HG02840 (cell line): ENCODE results near the gene CYP4F11.
"Not testable (repeated sequence)": the region's sequence is repeated elsewhere in the genome, so short reads cannot be mapped to it uniquely, and the experiment has no call there.

ENCODE experiments used
- ATAC-seq: cut with Tn5 transposase; IDR thresholded peaks from one replicate; pipeline ENCODE4 v1.9.1; 2021; ENCODE audit warnings: mild to moderate bottlenecking, moderate library complexity, moderate number of reproducible peaks; ENCODE audit not compliant: unreplicated experiment, low FRiP score

The CYP4F11 gene, protein sequence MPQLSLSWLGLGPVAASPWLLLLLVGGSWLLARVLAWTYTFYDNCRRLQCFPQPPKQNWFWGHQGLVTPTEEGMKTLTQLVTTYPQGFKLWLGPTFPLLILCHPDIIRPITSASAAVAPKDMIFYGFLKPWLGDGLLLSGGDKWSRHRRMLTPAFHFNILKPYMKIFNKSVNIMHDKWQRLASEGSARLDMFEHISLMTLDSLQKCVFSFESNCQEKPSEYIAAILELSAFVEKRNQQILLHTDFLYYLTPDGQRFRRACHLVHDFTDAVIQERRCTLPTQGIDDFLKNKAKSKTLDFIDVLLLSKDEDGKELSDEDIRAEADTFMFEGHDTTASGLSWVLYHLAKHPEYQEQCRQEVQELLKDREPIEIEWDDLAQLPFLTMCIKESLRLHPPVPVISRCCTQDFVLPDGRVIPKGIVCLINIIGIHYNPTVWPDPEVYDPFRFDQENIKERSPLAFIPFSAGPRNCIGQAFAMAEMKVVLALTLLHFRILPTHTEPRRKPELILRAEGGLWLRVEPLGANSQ

DNA sequence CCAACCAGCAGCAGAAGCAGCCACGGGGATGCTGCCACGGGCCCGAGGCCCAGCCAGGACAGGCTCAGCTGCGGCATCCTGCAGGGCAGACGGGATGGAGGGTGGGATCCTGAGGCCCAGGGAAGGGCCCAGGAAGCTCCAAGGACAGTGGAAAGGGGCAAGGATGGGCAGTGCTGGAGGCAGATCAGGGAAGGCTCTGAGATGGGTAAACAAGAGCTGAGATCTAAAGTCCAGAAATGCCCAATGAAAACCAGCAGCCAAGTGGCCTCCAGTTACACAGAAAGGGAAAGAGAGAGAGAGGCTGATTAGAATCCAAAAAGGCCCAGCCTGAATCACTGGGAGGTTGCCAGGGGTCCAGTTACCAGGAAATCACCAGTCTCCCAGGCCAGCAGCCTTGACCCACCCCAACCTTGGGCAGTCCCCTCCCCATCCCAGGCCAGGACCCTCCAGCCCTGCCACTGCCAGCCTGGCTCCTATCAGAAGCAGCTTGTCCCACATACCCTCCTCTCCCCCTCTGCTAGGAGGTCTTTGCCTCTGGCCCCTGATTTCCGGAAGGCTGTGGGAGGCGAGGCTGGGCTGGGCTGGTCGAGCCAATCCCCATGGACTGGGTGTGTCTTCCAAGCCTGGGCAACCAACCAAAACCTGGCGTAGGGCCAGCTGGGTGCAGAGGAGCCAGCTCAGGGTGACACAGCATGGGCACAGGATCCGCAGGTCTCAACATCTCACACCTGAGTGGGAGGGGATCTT is at the start of gene CYP4F11:
Gene CYP4F11 (minus strand): TSS at position 198 of the 747 bp plus-strand sequence. CDS start 121 bp downstream, at position 77.
- ATAC-seq: no peak

GRCh38 chr19:15979293-15979692 is 45.0 kb upstream of the CYP4F11 start:
- ATAC-seq: no peak

GRCh38 chr19:15977690-15978089 is 43.4 kb upstream of the CYP4F11 start:
- no peak for ATAC-seq

DNA sequence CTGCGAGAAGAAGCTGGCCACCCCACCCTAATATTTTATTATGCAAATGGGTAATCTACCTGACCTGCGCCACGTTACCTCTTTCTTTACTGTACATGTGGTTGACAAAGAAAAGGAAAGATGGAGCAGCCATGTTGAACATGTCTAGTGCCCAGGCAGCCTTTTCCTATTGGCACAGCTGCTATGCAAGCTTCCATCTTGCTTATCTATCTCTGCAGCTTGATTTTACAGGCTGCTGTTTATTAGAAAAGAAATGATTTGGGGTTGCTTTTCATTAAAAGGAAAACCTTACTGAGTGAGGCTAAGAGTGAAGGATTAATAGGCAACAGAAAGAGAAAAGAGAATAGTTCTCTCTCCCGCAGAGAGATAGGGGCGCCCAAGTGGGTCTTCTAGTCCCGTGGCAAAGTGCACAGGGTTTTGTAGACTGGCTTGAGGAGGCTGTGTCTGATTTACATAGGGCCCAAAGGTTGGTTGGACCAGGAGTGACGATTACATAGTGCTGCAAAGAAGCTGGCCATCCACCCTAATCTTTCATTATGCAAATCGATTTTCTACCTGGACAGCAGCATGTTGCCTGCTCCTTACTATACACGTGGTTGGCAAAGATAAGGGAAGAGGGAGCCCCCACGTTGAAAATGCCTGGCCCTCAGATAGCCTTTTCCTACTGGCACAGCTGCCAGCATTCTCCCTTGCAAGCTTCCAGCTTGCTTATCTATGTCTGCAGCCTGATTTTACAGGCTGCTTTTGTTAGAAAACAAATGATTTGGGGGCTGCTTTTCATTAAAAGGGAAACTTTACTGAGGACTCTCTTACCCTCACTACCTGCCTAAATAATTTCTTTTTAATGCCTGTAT is 42.7 kb upstream of the CYP4F11 start:
- ATAC-seq: no peak

DNA sequence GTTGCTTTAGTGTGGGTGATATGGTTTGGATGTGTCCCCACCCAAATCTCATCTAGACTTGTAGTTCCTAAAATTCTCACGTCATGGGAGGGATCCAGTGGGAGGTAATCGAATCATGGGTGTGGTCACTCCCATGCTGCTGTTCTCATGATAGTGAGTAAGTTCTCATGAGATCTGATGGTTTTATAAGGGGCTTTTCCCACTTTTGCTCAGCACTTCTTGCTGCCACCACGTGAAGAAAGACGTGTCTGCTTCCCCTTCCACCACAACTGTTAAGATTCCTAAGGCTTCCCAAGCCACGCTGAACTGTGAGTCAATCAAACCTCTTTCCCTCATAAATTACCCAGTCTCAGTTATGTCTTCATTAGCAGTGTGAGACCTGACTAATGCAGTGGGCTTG is 40.5 kb upstream of the CYP4F11 start:
- no peak for ATAC-seq

DNA sequence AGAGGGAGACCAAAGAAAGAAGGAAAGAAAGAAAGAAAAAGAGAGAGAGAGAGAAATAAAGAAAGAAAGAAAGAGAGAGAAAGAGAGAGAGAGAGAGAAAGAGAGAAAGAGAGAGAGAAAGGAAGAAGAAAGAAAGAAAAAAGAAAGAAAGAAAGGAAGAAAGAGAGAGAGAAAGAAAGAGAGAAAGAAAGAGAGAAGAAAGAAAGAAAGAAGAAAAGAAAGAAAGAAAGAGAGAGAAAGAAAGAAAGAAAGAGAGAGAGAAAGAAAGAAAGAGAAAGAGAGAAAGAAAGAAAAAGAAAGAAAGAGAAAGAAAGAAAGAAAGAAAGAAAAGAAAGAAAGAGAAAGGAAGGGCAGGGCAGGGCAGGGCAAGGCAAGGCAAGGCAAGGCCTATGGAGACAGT is 37.7 kb upstream of the CYP4F11 start:
- not testable (repeated sequence) for ATAC-seq

DNA sequence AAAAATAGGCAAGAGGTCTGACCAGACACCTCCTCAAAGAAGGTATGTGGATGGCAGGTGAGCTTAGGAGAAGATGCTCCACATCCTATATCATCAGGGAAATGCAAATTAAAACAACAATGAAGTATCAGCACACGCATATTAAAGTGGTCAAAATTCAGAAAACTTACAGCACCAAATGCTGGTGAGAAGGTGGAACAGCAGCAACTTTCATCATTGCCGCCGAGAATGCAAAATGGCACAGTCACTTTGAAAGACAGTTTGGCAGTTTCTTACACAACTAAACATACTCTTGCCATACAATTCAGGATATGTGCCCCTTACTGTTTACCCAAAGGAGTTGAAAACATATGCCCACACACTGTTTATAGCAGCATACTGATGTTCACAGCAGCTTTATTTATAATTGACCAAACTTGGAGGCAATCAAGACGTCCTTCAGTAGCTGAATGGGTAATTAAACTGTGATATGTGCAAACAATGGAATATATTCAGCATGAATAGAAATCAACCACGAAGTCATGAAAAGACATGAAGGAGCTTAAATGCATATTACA is 37.0 kb upstream of the CYP4F11 start:
- ATAC-seq: no peak

- no peak for ATAC-seq
Measured at GRCh38 chr19:15964231-15964630, 29.9 kb upstream of the CYP4F11 start.

GRCh38 chr19:15962319-15962718 is 28.0 kb upstream of the CYP4F11 start:
- ATAC-seq: no peak

GRCh38 chr19:15954820-15955219 is 20.5 kb upstream of the CYP4F11 start:
- no peak for ATAC-seq

GRCh38 chr19:15948223-15949058 is 14.1 kb upstream of the CYP4F11 start, which contains the start of gene OR10H4:
TSS of gene OR10H4 (plus strand) at chr19:15949008. CDS start at chr19:15949008, 0 bp downstream.
- ATAC-seq: no peak

DNA sequence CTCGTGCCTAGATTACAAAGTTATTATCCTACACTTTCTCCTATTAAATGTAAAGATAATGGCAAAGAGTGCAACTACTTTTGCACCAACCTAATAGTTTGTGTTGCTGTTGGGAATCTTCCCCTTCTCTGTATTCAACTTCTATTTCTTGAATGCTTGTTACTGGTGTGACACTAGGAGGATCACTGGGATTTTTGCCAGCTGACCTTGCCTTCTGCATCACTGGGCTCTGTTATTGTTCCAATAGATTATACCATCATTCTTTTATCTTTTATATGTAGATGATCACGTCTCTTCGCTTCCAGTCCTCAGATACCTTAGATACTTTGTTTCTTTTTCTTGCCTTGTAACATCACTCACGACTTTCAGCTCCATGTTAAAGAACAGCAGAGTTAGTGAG is 11.0 kb upstream of the CYP4F11 start:
- no peak for ATAC-seq

- no peak for ATAC-seq
Measured at GRCh38 chr19:15944401-15944800, 10.1 kb upstream of the CYP4F11 start.

DNA sequence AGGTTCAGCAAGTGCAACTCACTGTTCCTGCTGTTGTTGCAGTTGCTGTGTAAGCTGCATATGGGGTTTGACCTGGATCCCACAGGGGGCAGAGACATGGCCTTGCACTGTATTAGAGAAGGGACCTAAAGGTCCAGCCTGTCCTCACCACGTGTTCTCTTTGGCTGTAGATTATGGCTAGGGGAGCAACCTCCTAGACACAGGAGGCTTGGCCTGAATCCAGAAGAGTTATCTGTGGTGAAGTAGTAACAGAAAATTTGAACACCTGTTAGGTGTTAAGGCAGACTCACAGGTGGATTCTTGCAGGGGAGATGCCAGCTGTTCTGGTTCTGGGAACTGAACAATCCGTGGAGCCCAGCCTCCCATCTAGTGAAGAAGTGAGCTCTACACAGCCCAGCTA is 3.4 kb upstream of the CYP4F11 start:
- ATAC-seq: no peak

DNA sequence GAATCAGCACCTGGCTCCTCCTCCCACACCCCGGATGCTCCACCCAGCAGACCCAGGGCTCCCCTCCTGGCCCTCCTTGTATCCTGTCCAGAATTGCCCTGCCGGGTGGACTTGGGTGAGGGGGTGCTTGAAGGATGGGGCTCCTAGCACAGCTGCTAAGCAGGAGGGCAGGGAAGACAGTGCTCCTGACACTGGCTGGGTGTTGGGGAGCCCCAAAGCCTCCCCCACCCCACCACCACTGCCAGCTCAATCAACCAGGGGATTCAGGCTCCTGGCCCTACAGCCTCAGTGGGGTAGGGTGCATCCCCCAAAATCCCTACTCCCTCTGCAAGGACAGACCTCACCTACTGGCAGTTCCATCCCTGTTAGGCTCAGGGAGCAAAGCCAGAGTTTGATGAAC is 2.6 kb upstream of the CYP4F11 start:
- ATAC-seq: no peak

DNA sequence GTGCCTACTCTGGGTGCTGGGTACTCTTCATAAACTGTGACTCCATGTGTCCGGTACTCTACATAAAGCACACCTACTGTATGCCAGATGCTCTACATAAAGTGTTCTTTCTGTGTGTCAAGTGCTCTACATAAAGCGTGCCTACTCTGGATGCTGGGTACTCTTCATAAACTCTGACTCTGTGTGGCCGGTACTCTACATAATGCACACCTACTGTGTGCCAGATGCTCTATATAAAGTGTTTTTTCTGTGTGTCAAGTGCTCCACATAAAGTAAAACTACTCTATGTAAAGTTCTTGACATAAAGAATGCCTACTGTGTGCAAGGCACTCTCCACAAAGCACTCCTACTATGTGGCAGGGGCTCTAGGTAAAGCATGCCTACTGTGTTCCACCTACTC is 1.8 kb upstream of the CYP4F11 start:
- no peak for ATAC-seq

DNA sequence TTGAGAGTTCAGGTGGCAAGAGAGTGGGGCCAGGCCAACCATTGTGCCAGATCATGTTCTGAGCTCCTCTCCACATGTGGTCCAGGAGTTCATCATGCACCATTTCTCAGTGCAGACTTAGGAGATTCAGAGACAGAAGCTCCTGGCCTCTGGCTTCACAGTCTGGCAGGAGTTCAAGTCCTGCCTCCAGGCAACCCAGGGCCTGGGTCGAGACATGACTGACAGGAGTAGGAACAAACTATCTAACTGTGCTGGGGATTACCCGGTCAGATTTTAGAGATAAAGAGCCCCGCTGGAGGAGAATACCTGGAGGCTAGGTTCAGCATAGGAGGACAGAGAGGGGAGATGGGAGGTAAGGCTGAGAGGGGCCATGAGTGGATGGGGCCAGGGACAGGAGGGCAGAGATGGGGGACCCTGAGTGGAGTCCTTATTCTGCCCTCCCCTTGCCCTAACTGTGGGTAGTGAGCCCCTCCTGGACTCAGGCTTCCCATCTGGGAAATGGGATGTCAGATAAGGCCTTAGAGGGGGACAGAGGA is 906 bp upstream of the CYP4F11 start:
- no peak for ATAC-seq

- ATAC-seq: not testable (repeated sequence)
Measured at GRCh38 chr19:15933761-15934331, 483 bp downstream of the CYP4F11 start.

- ATAC-seq: no peak
Measured at GRCh38 chr19:15928321-15928720, 6.0 kb downstream of the CYP4F11 start.
